G401 (cell line): Measurements from ENCODE around the gene TCP11. TPM values are rescaled to one million over a fixed set of nuclear protein-coding genes. Genes with fewer than 3 reads are reported as not detected.
A peak's percentile ranks its signal among the peaks of the same experiment; 100 is the strongest.

Source experiments
- DNase-seq: peaks from one replicate; pipeline ENCODE4 v3.0.0-alpha.2; 2015; ENCODE audit warnings: low spot score
- in situ Hi-C: cut with HindIII; loops from 2 replicates; pipeline ENCODE4 v1.10.0; 2016; ENCODE audit warnings: low sequenced_read_pairs, mixed read lengths
- total RNA-seq: library from RNA; depleted of rRNA; stranded (reverse); fragments of >200 nt; shearing (Covaris generic); gene quantifications from 2 replicates; pipeline ENCODE4 v1.2.3, GENCODE V29; 2014; rRNA removed

The TCP11 gene
- total RNA-seq: not detected in 2 replicates

- in situ Hi-C loops: no loop called here
- no peak for DNase-seq
These were observed at the start of gene TCP11 for GRCh38 chr6:35141007-35141655. Gene TCP11 (minus strand): TSS chr6:35141339. CDS start chr6:35140870, 469 bp downstream.

GRCh38 chr6:35190306-35190705 is 49.2 kb upstream of the TCP11 start:
- in situ Hi-C loops: no loop called here
- no peak for DNase-seq

- no peak for DNase-seq
- in situ Hi-C loops: no loop called here
These were observed 47.7 kb upstream of the TCP11 start for GRCh38 chr6:35188886-35189285.

- in situ Hi-C loops: no loop called here
- DNase-seq: no peak
These were observed 45.4 kb upstream of the TCP11 start for GRCh38 chr6:35186571-35186970.

GRCh38 chr6:35185971-35186370 is 44.8 kb upstream of the TCP11 start:
- in situ Hi-C loops: no loop called here
- DNase-seq: no peak

GRCh38 chr6:35185302-35185681 is 44.2 kb upstream of the TCP11 start:
- no peak for DNase-seq
- in situ Hi-C loops: no loop called here

- no peak for DNase-seq
- in situ Hi-C loops: no loop called here
These were observed 43.6 kb upstream of the TCP11 start for GRCh38 chr6:35184580-35185301.

- DNase-seq: no peak
- in situ Hi-C loops: no loop called here
These were observed 42.8 kb upstream of the TCP11 start for GRCh38 chr6:35183935-35184334.

- no peak for DNase-seq
- in situ Hi-C loops: no loop called here
These were observed 42.1 kb upstream of the TCP11 start for GRCh38 chr6:35183281-35183680.

- peak; percentile 17 for DNase-seq
- in situ Hi-C loops: no loop called here
These were observed 40.9 kb upstream of the TCP11 start for GRCh38 chr6:35181933-35182612.

- in situ Hi-C loops: no loop called here
- DNase-seq: no peak
These were observed 40.3 kb upstream of the TCP11 start for GRCh38 chr6:35181308-35181932.

GRCh38 chr6:35179901-35180535 is 38.9 kb upstream of the TCP11 start:
- in situ Hi-C loops: no loop called here
- DNase-seq: no peak

GRCh38 chr6:35178932-35179832 is 38.0 kb upstream of the TCP11 start:
- in situ Hi-C loops: no loop called here
- no peak for DNase-seq

GRCh38 chr6:35178012-35178411 is 36.9 kb upstream of the TCP11 start:
- in situ Hi-C loops: no loop called here
- DNase-seq: no peak

GRCh38 chr6:35177596-35177995 is 36.5 kb upstream of the TCP11 start:
- in situ Hi-C loops: no loop called here
- no peak for DNase-seq

GRCh38 chr6:35177157-35177556 is 36.0 kb upstream of the TCP11 start:
- in situ Hi-C loops: no loop called here
- DNase-seq: no peak

GRCh38 chr6:35176301-35177024 is 35.3 kb upstream of the TCP11 start:
- in situ Hi-C loops: no loop called here

GRCh38 chr6:35174501-35174900 is 33.4 kb upstream of the TCP11 start:
- in situ Hi-C loops: no loop called here

More at GRCh38 chr6:35176301-35177024, 35.3 kb upstream of the TCP11 start:
- no peak for DNase-seq

More at GRCh38 chr6:35174501-35174900, 33.4 kb upstream of the TCP11 start:
- no peak for DNase-seq
